HepG2 (cell line): ENCODE data around the gene PITHD1. TPM values are rescaled to one million over a fixed set of nuclear protein-coding genes. Genes with fewer than 3 reads are reported as not detected.
A peak's percentile ranks its signal among the peaks of the same experiment; 100 is the strongest.

Experiments used
- BATF2 ChIP-seq: sonication (generic); formaldehyde crosslinking; IDR thresholded peaks from 2 replicates; pipeline ENCODE4 v1.8.0; 2022; ENCODE audit warnings: mild to moderate bottlenecking, missing genetic modification reagents, moderate library complexity
- BORCS8-MEF2B ChIP-seq: sonication (generic); formaldehyde crosslinking; IDR thresholded peaks from 2 replicates; pipeline ENCODE4 v1.8.0; 2022; ENCODE audit warnings: mild to moderate bottlenecking, missing genetic modification reagents
- FOXA3 ChIP-seq: IDR thresholded peaks from 2 replicates; pipeline ENCODE4 v1.6.1; 2016; ENCODE audit warnings: missing genetic modification reagents, missing compliant biosample characterization
- FOXO1 ChIP-seq: sonication (generic); formaldehyde crosslinking; IDR thresholded peaks from 2 replicates; pipeline ENCODE4 v1.4.0; 2020; ENCODE audit warnings: missing genetic modification reagents
- HDAC1 ChIP-seq: sonication (generic); formaldehyde crosslinking; IDR thresholded peaks from 2 replicates; pipeline ENCODE4 v1.5.1; 2020; ENCODE audit warnings: mild to moderate bottlenecking, missing genetic modification reagents
- HMGXB4 ChIP-seq, 2 experiments: sonication (generic) in 1 of 2; formaldehyde crosslinking in 1 of 2; IDR thresholded peaks; 2 replicates each; pipeline versions ENCODE4 v1.4.0 to v1.6.1; 2018 to 2020; ENCODE audit warnings: missing genetic modification reagents in 2 of 2, borderline replicate concordance in 1 of 2, low read depth in 1 of 2, mild to moderate bottlenecking in 1 of 2, missing biosample characterization in 1 of 2
- KLF9 ChIP-seq: IDR thresholded peaks from 2 replicates; pipeline ENCODE4 v1.6.1; 2016; ENCODE audit warnings: low read depth
- NPAS2 ChIP-seq: sonication (generic); formaldehyde crosslinking; IDR thresholded peaks from 2 replicates; pipeline ENCODE4 v1.8.0; 2022; ENCODE audit warnings: mild to moderate bottlenecking, missing genetic modification reagents, borderline replicate concordance
- PHB2 ChIP-seq: fragments of 450-650 bp; IDR thresholded peaks from 2 replicates; pipeline ENCODE4 v1.6.1; 2018; ENCODE audit not compliant: partially characterized antibody
- PHF21A ChIP-seq: sonication (generic); formaldehyde crosslinking; IDR thresholded peaks from 2 replicates; pipeline ENCODE4 v1.5.0; 2020; ENCODE audit warnings: mild to moderate bottlenecking, missing genetic modification reagents
- RXRB ChIP-seq: IDR thresholded peaks from 2 replicates; pipeline ENCODE4 v1.6.1; 2016; ENCODE audit warnings: borderline replicate concordance, missing genetic modification reagents, missing compliant biosample characterization
- SUZ12 ChIP-seq: fragments of 150-350 bp; IDR thresholded peaks from 2 replicates; pipeline ENCODE4 v1.6.1; 2014; ENCODE audit warnings: low read depth, low read length
- TCF12 ChIP-seq, 2 experiments: fragments of 450-650 bp in 1 of 2; sonication (generic) in 1 of 2; formaldehyde crosslinking in 1 of 2; IDR thresholded peaks; 2 replicates each; pipeline versions ENCODE4 v1.6.1 to v1.8.0; 2017 to 2022; ENCODE audit warnings: antibody characterized with exemption in 1 of 2, mild to moderate bottlenecking in 1 of 2, missing genetic modification reagents in 1 of 2, moderate library complexity in 1 of 2
- YEATS2 ChIP-seq: sonication (generic); formaldehyde crosslinking; IDR thresholded peaks from 2 replicates; pipeline ENCODE4 v1.4.0; 2020; ENCODE audit warnings: missing genetic modification reagents, borderline replicate concordance
- ZMYM2 ChIP-seq: sonication (generic); formaldehyde crosslinking; IDR thresholded peaks from 2 replicates; pipeline ENCODE4 v1.8.0; 2022; ENCODE audit warnings: mild to moderate bottlenecking, missing genetic modification reagents
- ZMYM4 ChIP-seq: sonication (generic); formaldehyde crosslinking; IDR thresholded peaks from 2 replicates; pipeline ENCODE4 v1.8.1; 2023; ENCODE audit warnings: mild to moderate bottlenecking, missing genetic modification reagents
- ZNF20 ChIP-seq: sonication (generic); formaldehyde crosslinking; IDR thresholded peaks from 2 replicates; pipeline ENCODE4 v1.4.0; 2020; ENCODE audit warnings: mild to moderate bottlenecking, moderate library complexity, missing genetic modification reagents
- ZNF207 ChIP-seq: fragments of 450-650 bp; IDR thresholded peaks from 2 replicates; pipeline ENCODE4 v1.6.1; 2016; ENCODE audit warnings: antibody characterized with exemption, borderline replicate concordance
- ZNF275 ChIP-seq: sonication (generic); formaldehyde crosslinking; IDR thresholded peaks from 2 replicates; pipeline ENCODE4 v1.8.0; 2022; ENCODE audit warnings: missing genetic modification reagents, mild to moderate bottlenecking, inconsistent platforms, borderline replicate concordance
- ZNF543 ChIP-seq: sonication (generic); formaldehyde crosslinking; IDR thresholded peaks from 2 replicates; pipeline ENCODE4 v1.4.0; 2020; ENCODE audit warnings: mild to moderate bottlenecking, missing genetic modification reagents
- ZNF660 ChIP-seq: sonication (generic); formaldehyde crosslinking; IDR thresholded peaks from 2 replicates; pipeline ENCODE4 v1.5.1; 2020; ENCODE audit warnings: mild to moderate bottlenecking, low read depth, missing genetic modification reagents, borderline replicate concordance
- ZNF720 ChIP-seq: sonication (generic); formaldehyde crosslinking; IDR thresholded peaks from 2 replicates; pipeline ENCODE4 v1.4.0; 2020; ENCODE audit warnings: missing genetic modification reagents
- ZNF75D ChIP-seq: sonication (generic); formaldehyde crosslinking; IDR thresholded peaks from 2 replicates; pipeline ENCODE4 v1.8.1; 2023; ENCODE audit warnings: missing genetic modification reagents, mild to moderate bottlenecking, borderline replicate concordance
- ZNF891 ChIP-seq: sonication (generic); formaldehyde crosslinking; IDR thresholded peaks from 2 replicates; pipeline ENCODE4 v1.5.0; 2020; ENCODE audit warnings: mild to moderate bottlenecking, missing genetic modification reagents
- polyA plus RNA-seq, 8 experiments: library from polyadenylated mRNA; depleted of rRNA in 3 of 8; stranded (reverse) in 7 of 8; unstranded in 1 of 8; fragments of >200 nt; fragmentation: Illumina TruSeq in 4 of 8; extraction: Trizol in 4 of 8; gene quantifications; 2 replicates each; pipeline versions ENCODE4 v1.2.1 to v1.2.3, GENCODE V29; 2011 to 2016; ENCODE audit warnings: low read depth in 4 of 8, missing spikeins in 1 of 8, mixed read lengths in 1 of 8; ENCODE audit not compliant: insufficient read depth in 1 of 8
- total RNA-seq, 5 experiments: library from RNA; depleted of rRNA; stranded (reverse); fragments of >200 nt; fragmentation: Illumina TruSeq; extraction: Trizol; gene quantifications; 2 replicates each; pipeline ENCODE4 v1.2.3, GENCODE V29; 2016; ENCODE audit warnings: low read depth in 1 of 5
- TF ChIP-seq, protein P1 (sequence below): sonication (generic); formaldehyde crosslinking; IDR thresholded peaks from 2 replicates; pipeline ENCODE4 v1.5.0; 2020; ENCODE audit warnings: mild to moderate bottlenecking, missing genetic modification reagents, moderate library complexity

Gene PITHD1
- total and polyA plus RNA-seq, 2 of the 13 experiments (the other 11 are each of a cell fraction or from before 2014, with no cell fraction given), result 28.0 to 37.3 TPM

DNA sequence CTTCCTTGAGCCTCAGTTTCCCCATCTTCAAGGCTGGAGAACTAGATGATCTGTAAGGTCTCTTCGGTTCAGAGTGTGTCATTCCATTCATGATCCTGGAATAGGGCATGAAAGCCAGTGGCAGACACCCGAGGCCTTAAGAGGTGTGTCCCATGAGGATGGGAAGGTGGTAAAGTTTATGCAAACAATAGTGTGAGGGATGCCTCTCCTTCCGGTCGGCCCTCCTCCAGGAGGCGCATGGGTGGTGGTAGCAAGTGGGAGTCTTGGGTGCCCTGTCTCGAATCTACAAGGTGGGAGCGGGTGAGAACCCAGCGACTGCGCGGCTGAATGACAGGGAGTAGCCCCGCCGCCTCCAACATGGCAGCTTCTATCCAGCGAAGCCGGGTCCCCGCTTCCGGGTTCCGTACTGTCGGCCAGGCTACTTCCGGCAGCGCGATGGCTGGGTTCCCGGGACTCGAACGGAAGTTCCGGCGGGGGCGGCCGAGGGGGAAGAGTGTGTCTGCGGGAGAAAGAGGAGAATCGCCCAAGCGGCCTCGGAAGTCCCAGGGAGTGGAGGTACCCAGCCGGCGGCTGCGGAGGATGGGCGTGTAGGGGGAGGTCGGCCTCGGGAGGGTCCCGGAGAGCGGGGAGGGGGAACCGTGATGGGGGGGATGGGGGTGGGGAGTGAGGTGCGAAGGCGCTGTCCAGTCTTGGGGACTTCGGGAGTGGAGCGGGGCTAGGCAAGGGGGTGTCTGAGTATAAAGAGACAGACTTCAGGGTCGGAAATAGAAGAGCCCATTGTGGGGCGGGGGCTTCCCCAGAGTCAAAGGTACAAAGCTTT lies 12.7 kb downstream of the PITHD1 start, which contains the start of gene LYPLA2 (continued):
- peak; percentile 54 to 61; a peak in 2 of 4 replicates for TF ChIP-seq HMGXB4 (CRISPR knock-in tag; IDR thresholded peaks at IDR 0.05; ENCODE audit: borderline replicate concordance in 1 of 2, low read depth in 1 of 2)
- TF ChIP-seq FOXO1 (CRISPR knock-in tag), result peak; percentile 9; the same call in 1 of the 2 replicates
- TF ChIP-seq ZNF275, result no peak
- TF ChIP-seq BATF2 (CRISPR knock-in tag), result no peak
- TF ChIP-seq YEATS2 (CRISPR knock-in tag), result peak; percentile 73; the same call in 1 of the 2 replicates
- no peak for TF ChIP-seq ZNF20 (CRISPR knock-in tag)
- TF ChIP-seq KLF9 (CRISPR knock-in tag), result no peak
- TF ChIP-seq PHB2, result no peak
- TF ChIP-seq ZMYM2 (CRISPR knock-in tag), result no peak
- TF ChIP-seq ZNF543 (CRISPR knock-in tag), result no peak
- TF ChIP-seq TCF12 (IDR thresholded peaks at IDR 0.05), result no peak
- no peak for TF ChIP-seq TCF12 (CRISPR knock-in tag; IDR thresholded peaks at IDR 0.05)
- no peak for TF ChIP-seq ZNF660
- TF ChIP-seq BORCS8-MEF2B (CRISPR knock-in tag), result no peak
- TF ChIP-seq ZMYM4 (CRISPR knock-in tag), result no peak
- no peak for TF ChIP-seq PHF21A (CRISPR knock-in tag)
- TF ChIP-seq, protein P1, sequence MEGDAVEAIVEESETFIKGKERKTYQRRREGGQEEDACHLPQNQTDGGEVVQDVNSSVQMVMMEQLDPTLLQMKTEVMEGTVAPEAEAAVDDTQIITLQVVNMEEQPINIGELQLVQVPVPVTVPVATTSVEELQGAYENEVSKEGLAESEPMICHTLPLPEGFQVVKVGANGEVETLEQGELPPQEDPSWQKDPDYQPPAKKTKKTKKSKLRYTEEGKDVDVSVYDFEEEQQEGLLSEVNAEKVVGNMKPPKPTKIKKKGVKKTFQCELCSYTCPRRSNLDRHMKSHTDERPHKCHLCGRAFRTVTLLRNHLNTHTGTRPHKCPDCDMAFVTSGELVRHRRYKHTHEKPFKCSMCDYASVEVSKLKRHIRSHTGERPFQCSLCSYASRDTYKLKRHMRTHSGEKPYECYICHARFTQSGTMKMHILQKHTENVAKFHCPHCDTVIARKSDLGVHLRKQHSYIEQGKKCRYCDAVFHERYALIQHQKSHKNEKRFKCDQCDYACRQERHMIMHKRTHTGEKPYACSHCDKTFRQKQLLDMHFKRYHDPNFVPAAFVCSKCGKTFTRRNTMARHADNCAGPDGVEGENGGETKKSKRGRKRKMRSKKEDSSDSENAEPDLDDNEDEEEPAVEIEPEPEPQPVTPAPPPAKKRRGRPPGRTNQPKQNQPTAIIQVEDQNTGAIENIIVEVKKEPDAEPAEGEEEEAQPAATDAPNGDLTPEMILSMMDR (CRISPR knock-in tag), result 0 out of 2 replicates have a peak, but pooled peaks have one; percentile 10
- no peak for TF ChIP-seq ZNF720
- no peak for TF ChIP-seq ZNF207
- TF ChIP-seq FOXA3, result peak; percentile 17; the same call in 1 of the 2 replicates
- no peak for TF ChIP-seq ZNF891 (CRISPR knock-in tag)
- no peak for TF ChIP-seq SUZ12
- no peak for TF ChIP-seq ZNF75D (CRISPR knock-in tag)
- TF ChIP-seq HDAC1 (CRISPR knock-in tag), result peak; percentile 86
- no peak for TF ChIP-seq NPAS2 (CRISPR knock-in tag)
- TF ChIP-seq RXRB (CRISPR knock-in tag), result peak; percentile 26; the same call in 1 of the 2 replicates
